Measurements from ENCODE around the gene CEP128.

Gene CEP128

DNA sequence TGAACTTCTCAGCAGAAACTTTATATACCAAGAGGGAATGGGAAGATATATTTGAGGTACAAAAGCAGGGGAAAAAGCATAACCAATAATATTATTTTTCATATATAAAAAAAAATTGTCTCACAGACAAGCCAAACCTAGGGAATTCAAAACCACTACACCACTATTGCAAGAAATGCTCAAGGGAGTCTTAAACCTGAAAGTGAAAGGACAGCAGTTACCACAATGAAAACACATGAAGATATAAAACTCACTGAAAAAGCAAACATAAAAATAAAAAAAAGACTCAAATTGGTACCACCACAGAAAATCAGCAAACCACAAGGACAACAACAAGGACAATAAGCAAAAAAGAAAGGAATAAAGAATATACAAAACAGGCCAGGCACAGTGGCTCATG lies 131.9 kb downstream of the CEP128 start:
- no peak overlapping the region for H3K14ac ChIP-seq (ENCODE audit: low read length)
- no peak overlapping the region for H3K23ac ChIP-seq (ENCODE audit: low read length)
- H3K79me1 ChIP-seq (ENCODE audit: low read length), result no peaks in the 10 kb centered on the region
- no peak overlapping the region for H3K4ac ChIP-seq (ENCODE audit: low read depth, low read length)
- H3K36me3 ChIP-seq (ENCODE audit: control insufficient read depth in 1 of 2, insufficient read depth in 2 of 2, low read length in 2 of 2), result no peaks in the 10 kb centered on the region
- no peak overlapping the region for H2BK12ac ChIP-seq (ENCODE audit: low read length)
- no peak overlapping the region for H2BK120ac ChIP-seq (ENCODE audit: insufficient read depth, low read length, poor library complexity)
- H2AFZ ChIP-seq (ENCODE audit: insufficient read depth, low read length, poor library complexity), result no peak overlapping the region
- H3K27me3 ChIP-seq (ENCODE audit: insufficient read depth, low read length), result no peaks in the 10 kb centered on the region
- no peak overlapping the region for H4K12ac ChIP-seq (ENCODE audit: low read depth, low read length)
- H3K4me3 ChIP-seq (ENCODE audit: low read depth, low read length), result no peak overlapping the region
- no peaks in the 10 kb centered on the region for H3K79me2 ChIP-seq (ENCODE audit: control insufficient read depth, insufficient read depth, low read length, poor library complexity)
- H3K4me1 ChIP-seq (ENCODE audit: control insufficient read depth in 1 of 2, insufficient read depth in 2 of 2, low read length in 2 of 2), result no peaks in the 10 kb centered on the region
- H4K91ac ChIP-seq (ENCODE audit: low read depth, low read length), result no peak overlapping the region
- H2AK5ac ChIP-seq (ENCODE audit: low read length), result no peak overlapping the region
- H4K8ac ChIP-seq (ENCODE audit: low read depth, low read length), result no peak overlapping the region
- H3K27ac ChIP-seq (ENCODE audit: low read depth, low read length), result no peak overlapping the region
- DNase-seq, result no peak
- H2BK5ac ChIP-seq (ENCODE audit: low read depth, low read length, poor library complexity), result no peak overlapping the region
- H3K9me3 ChIP-seq (ENCODE audit: insufficient read depth, low read depth, low read length), result no peaks in the 10 kb centered on the region
- no peak overlapping the region for H3K9ac ChIP-seq (ENCODE audit: low read length)
- H3K4me2 ChIP-seq (ENCODE audit: low read length), result no peak overlapping the region
- H3K18ac ChIP-seq (ENCODE audit: low read length), result no peak overlapping the region

DNA sequence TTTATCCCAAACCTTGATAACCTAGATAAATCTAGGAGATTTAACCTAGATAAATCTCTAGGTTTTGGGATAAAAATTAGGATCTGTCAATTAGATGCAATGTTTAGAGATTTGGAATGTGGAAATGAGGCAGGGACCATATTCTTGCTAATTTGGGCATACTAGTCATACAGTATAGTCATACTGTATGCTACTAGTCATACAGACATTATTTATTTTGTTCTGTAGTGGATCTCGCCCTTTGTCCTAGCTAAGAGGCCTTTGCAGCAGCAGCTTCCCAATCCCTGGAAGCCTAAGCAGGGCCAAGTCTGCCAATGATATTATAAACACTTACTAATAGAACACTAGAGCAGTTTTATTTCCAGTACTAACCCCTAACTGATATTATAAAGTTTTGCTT lies 136.4 kb downstream of the CEP128 start:
- Histone ChIP-seq H3K79me2 (ENCODE audit: control insufficient read depth, insufficient read depth, low read length, poor library complexity) (no peaks in the 10 kb centered on the region), H4K91ac (ENCODE audit: low read depth, low read length) (no peak overlapping the region), H4K12ac (ENCODE audit: low read depth, low read length) (no peak overlapping the region), H2BK120ac (ENCODE audit: insufficient read depth, low read length, poor library complexity) (no peak overlapping the region), H2BK12ac (ENCODE audit: low read length) (no peak overlapping the region), H3K79me1 (ENCODE audit: low read length) (no peaks in the 10 kb centered on the region), H3K27ac (ENCODE audit: low read depth, low read length) (no peak overlapping the region), H3K14ac (ENCODE audit: low read length) (no peak overlapping the region), H3K9me3 (ENCODE audit: insufficient read depth, low read depth, low read length) (no peaks in the 10 kb centered on the region), H2AK5ac (ENCODE audit: low read length) (no peak overlapping the region), H2BK5ac (ENCODE audit: low read depth, low read length, poor library complexity) (no peak overlapping the region), H3K36me3 (ENCODE audit: control insufficient read depth in 1 of 2, insufficient read depth in 2 of 2, low read length in 2 of 2) (no peaks in the 10 kb centered on the region), H3K27me3 (ENCODE audit: insufficient read depth, low read length) (no peaks in the 10 kb centered on the region), H3K9ac (ENCODE audit: low read length) (no peak overlapping the region), H3K4ac (ENCODE audit: low read depth, low read length) (no peak overlapping the region), H3K4me1 (ENCODE audit: control insufficient read depth in 1 of 2, insufficient read depth in 2 of 2, low read length in 2 of 2) (no peaks in the 10 kb centered on the region), H3K4me2 (ENCODE audit: low read length) (no peak overlapping the region), H3K4me3 (ENCODE audit: low read depth, low read length) (no peak overlapping the region), H4K8ac (ENCODE audit: low read depth, low read length) (no peak overlapping the region), H3K23ac (ENCODE audit: low read length) (no peak overlapping the region), H3K18ac (ENCODE audit: low read length) (no peak overlapping the region), H2AFZ (ENCODE audit: insufficient read depth, low read length, poor library complexity) (no peak overlapping the region)
- no peak for DNase-seq
- no CpG with 5 or more reads among the region's 1 CpG for WGBS (ENCODE audit: extremely low coverage, insufficient coverage, insufficient read length)

DNA sequence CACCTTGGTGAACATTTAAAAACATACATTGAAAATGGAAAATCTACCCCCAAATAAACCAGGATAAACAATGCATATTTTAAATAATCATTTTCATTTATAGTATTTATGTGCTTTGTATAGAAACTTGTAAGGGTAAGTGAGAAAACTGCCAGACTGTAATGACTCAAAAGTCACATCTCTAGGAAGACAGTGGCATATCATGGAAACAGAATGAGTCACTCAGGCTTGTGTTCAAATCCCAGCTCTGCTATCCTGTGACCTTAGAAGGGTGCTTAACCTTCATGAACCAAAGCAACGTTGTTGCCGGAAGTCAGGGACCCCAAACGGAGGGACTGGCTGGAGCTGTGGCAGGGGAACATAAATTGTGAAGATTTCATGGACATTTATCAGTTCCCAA lies 142.7 kb downstream of the CEP128 start:
- WGBS (ENCODE audit: extremely low coverage, insufficient coverage, insufficient read length), result no CpG with 5 or more reads among the region's 3 CpGs
- H3K18ac ChIP-seq (ENCODE audit: low read length), result no peak overlapping the region
- no peak overlapping the region for H3K4ac ChIP-seq (ENCODE audit: low read depth, low read length)

DNA sequence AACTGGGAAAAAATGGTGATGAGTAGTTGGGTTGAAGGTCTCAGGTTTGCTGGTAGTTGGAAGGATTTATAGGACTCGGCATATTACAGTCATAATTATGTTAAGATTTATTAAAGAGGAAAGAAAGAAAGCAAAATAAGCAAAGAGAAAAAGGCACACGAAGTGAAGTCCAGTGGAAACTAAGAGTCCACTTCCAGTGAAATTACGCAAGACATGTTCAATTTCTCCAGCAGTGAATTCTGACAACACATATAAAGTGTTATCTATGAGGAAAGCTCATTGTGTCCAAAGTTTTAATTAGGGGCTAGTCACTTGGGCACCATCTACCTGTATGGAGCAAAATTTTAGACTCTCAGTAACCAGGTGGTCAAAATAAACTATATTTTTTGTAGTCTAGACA lies 143.3 kb downstream of the CEP128 start:
- no peak overlapping the region for H2BK5ac ChIP-seq (ENCODE audit: low read depth, low read length, poor library complexity)
- no peak overlapping the region for H2BK120ac ChIP-seq (ENCODE audit: insufficient read depth, low read length, poor library complexity)
- H3K4ac ChIP-seq (ENCODE audit: low read depth, low read length), result no peak overlapping the region
- no peaks in the 10 kb centered on the region for H3K79me1 ChIP-seq (ENCODE audit: low read length)
- H3K27ac ChIP-seq (ENCODE audit: low read depth, low read length), result no peak overlapping the region
- H3K27me3 ChIP-seq (ENCODE audit: insufficient read depth, low read length), result no peaks in the 10 kb centered on the region
- H3K4me1 ChIP-seq (ENCODE audit: control insufficient read depth in 1 of 2, insufficient read depth in 2 of 2, low read length in 2 of 2), result no peaks in the 10 kb centered on the region
- H3K18ac ChIP-seq (ENCODE audit: low read length), result no peak overlapping the region
- no peak overlapping the region for H3K4me2 ChIP-seq (ENCODE audit: low read length)
- no CpG with 5 or more reads among the region's 3 CpGs for WGBS (ENCODE audit: extremely low coverage, insufficient coverage, insufficient read length)
- no peak overlapping the region for H3K14ac ChIP-seq (ENCODE audit: low read length)
- no peak overlapping the region for H4K8ac ChIP-seq (ENCODE audit: low read depth, low read length)
- no peaks in the 10 kb centered on the region for H3K79me2 ChIP-seq (ENCODE audit: control insufficient read depth, insufficient read depth, low read length, poor library complexity)
- DNase-seq, result no peak
- H3K36me3 ChIP-seq (ENCODE audit: control insufficient read depth in 1 of 2, insufficient read depth in 2 of 2, low read length in 2 of 2), result no peaks in the 10 kb centered on the region
- no peak overlapping the region for H2AFZ ChIP-seq (ENCODE audit: insufficient read depth, low read length, poor library complexity)
- H3K23ac ChIP-seq (ENCODE audit: low read length), result no peak overlapping the region
- H2BK12ac ChIP-seq (ENCODE audit: low read length), result no peak overlapping the region
- no peak overlapping the region for H4K91ac ChIP-seq (ENCODE audit: low read depth, low read length)
- no peak overlapping the region for H4K12ac ChIP-seq (ENCODE audit: low read depth, low read length)
- peaks cover 2% of the 10 kb centered on the region for H3K9me3 ChIP-seq (ENCODE audit: insufficient read depth, low read depth, low read length)
- H3K4me3 ChIP-seq (ENCODE audit: low read depth, low read length), result no peak overlapping the region
- no peak overlapping the region for H3K9ac ChIP-seq (ENCODE audit: low read length)
- no peak overlapping the region for H2AK5ac ChIP-seq (ENCODE audit: low read length)

More for the DNA sequence above, 142.7 kb downstream of the CEP128 start:
- H3K23ac ChIP-seq (ENCODE audit: low read length), result no peak overlapping the region
- H2AK5ac ChIP-seq (ENCODE audit: low read length), result no peak overlapping the region
- H3K4me2 ChIP-seq (ENCODE audit: low read length), result no peak overlapping the region
- H2BK5ac ChIP-seq (ENCODE audit: low read depth, low read length, poor library complexity), result no peak overlapping the region
- H3K9me3 ChIP-seq (ENCODE audit: insufficient read depth, low read depth, low read length), result peaks cover 2% of the 10 kb centered on the region
- DNase-seq, result no peak
- H3K79me1 ChIP-seq (ENCODE audit: low read length), result no peaks in the 10 kb centered on the region
- H2BK120ac ChIP-seq (ENCODE audit: insufficient read depth, low read length, poor library complexity), result no peak overlapping the region
- H4K8ac ChIP-seq (ENCODE audit: low read depth, low read length), result no peak overlapping the region
- H3K4me1 ChIP-seq (ENCODE audit: control insufficient read depth in 1 of 2, insufficient read depth in 2 of 2, low read length in 2 of 2), result no peaks in the 10 kb centered on the region
- H3K14ac ChIP-seq (ENCODE audit: low read length), result no peak overlapping the region
- H3K27me3 ChIP-seq (ENCODE audit: insufficient read depth, low read length), result no peaks in the 10 kb centered on the region
- H2AFZ ChIP-seq (ENCODE audit: insufficient read depth, low read length, poor library complexity), result no peak overlapping the region
- no peaks in the 10 kb centered on the region for H3K36me3 ChIP-seq (ENCODE audit: control insufficient read depth in 1 of 2, insufficient read depth in 2 of 2, low read length in 2 of 2)
- no peaks in the 10 kb centered on the region for H3K79me2 ChIP-seq (ENCODE audit: control insufficient read depth, insufficient read depth, low read length, poor library complexity)
- no peak overlapping the region for H4K12ac ChIP-seq (ENCODE audit: low read depth, low read length)
- H3K9ac ChIP-seq (ENCODE audit: low read length), result no peak overlapping the region
- H2BK12ac ChIP-seq (ENCODE audit: low read length), result no peak overlapping the region
- H4K91ac ChIP-seq (ENCODE audit: low read depth, low read length), result no peak overlapping the region
- H3K4me3 ChIP-seq (ENCODE audit: low read depth, low read length), result no peak overlapping the region
- no peak overlapping the region for H3K27ac ChIP-seq (ENCODE audit: low read depth, low read length)
